Spleen (tissue), 11 donors: ENCODE data around the gene ZC3H7A. TPM values are rescaled to one million over a fixed set of nuclear protein-coding genes. Genes with fewer than 3 reads are reported as not detected.

ENCODE experiments used
- DNase-seq: peaks from one replicate; pipeline ENCODE4 v3.0.0-alpha.2; 2020
- H3K27ac ChIP-seq, 8 donors: fragments of 200-600 bp; sonication (generic) in 7 of 8; 1 replicate in 4 of 8; 2 replicates in 4 of 8; pipeline versions ENCODE4 v1.5.0 to v1.8.0; 2016 to 2021; ENCODE audit warnings: inconsistent platforms in 4 of 8, mild to moderate bottlenecking in 4 of 8, moderate library complexity in 1 of 8
- H3K27me3 ChIP-seq, 7 donors: fragments of 200-600 bp; sonication (generic) in 6 of 7; replicated peaks in 1 of 7; 1 replicate in 4 of 7; 2 replicates in 3 of 7; pipeline versions ENCODE4 v1.5.0 to v1.8.0; 2016 to 2021; ENCODE audit warnings: inconsistent platforms in 3 of 7, mild to moderate bottlenecking in 1 of 7
- H3K36me3 ChIP-seq, 6 donors: fragments of 200-600 bp; sonication (generic) in 5 of 6; 1 replicate in 4 of 6; 2 replicates in 2 of 6; pipeline versions ENCODE4 v1.5.0 to v1.8.0; 2016 to 2021; ENCODE audit warnings: inconsistent platforms in 2 of 6
- H3K4me1 ChIP-seq, 6 donors: fragments of 200-600 bp; sonication (generic) in 5 of 6; 1 replicate in 3 of 6; 2 replicates in 3 of 6; pipeline versions ENCODE4 v1.5.0 to v1.8.0; 2016 to 2021; ENCODE audit warnings: inconsistent platforms in 3 of 6
- H3K4me3 ChIP-seq, 8 donors: fragments of 200-600 bp; sonication (generic) in 7 of 8; 1 replicate in 4 of 8; 2 replicates in 4 of 8; pipeline versions ENCODE4 v1.5.0 to v1.8.0; 2016 to 2021; ENCODE audit warnings: inconsistent platforms in 4 of 8, mild to moderate bottlenecking in 4 of 8, moderate library complexity in 2 of 8
- H3K9me3 ChIP-seq, 8 donors: fragments of 200-600 bp; sonication (generic) in 7 of 8; 1 replicate in 4 of 8; 2 replicates in 4 of 8; pipeline versions ENCODE4 v1.5.0 to v1.8.0; 2016 to 2021; ENCODE audit warnings: inconsistent platforms in 4 of 8
- CTCF ChIP-seq, 11 experiments: fragments of 200-600 bp in 7 of 11; fragments of 450-650 bp in 4 of 11; sonication (generic) in 4 of 11; IDR thresholded peaks in 8 of 11; conservative IDR thresholded peaks in 3 of 11; 1 replicate in 7 of 11; 2 replicates in 4 of 11; pipeline versions ENCODE4 v1.4.0 to v1.8.0; 2016 to 2021; ENCODE audit warnings: antibody characterized with exemption in 11 of 11, inconsistent platforms in 4 of 11, mild to moderate bottlenecking in 1 of 11
- POLR2A ChIP-seq, 3 donors: fragments of 450-650 bp; IDR thresholded peaks; one replicate each; pipeline ENCODE4 v1.5.1; 2017; ENCODE audit warnings: antibody characterized with exemption in 3 of 3, mild to moderate bottlenecking in 1 of 3
- POLR2AphosphoS5 ChIP-seq, 3 donors: sonication (generic); formaldehyde crosslinking; IDR thresholded peaks; one replicate each; pipeline ENCODE4 v1.5.1; 2017; ENCODE audit warnings: antibody characterized with exemption in 3 of 3
- WGBS, 5 donors: extraction: QIAGEN DNeasy Blood & Tissue Kit in 3 of 5; methylation state at CpG; one replicate each; pipeline versions ENCODE4 v1.1.5 to v1.1.7; 2013 to 2018; 5-methylcytosine and 5-hydroxymethylcytosine counted together
- intact Hi-C: fragments of 100-400 bp; cut with DNase I; formaldehyde crosslinking; loops from one replicate; pipeline ENCODE4 v1.15.0; 2023; ENCODE audit warnings: low total_unique reads
- polyA plus RNA-seq, 3 donors: library from polyadenylated mRNA; stranded (reverse); fragments of 200-250 nt; gene quantifications; one replicate each; pipeline ENCODE4 v1.2.1, GENCODE V29; 2013
- total RNA-seq, 7 donors: library from RNA; depleted of rRNA in 3 of 7; stranded (reverse); fragments of >200 nt in 3 of 7; fragmentation: NEBNext Ultra II Directional in 4 of 7; extraction: Animal tissue kit (Norgen Biotek cat#: 25700) in 4 of 7; gene quantifications; one replicate each; pipeline versions ENCODE4 v1.1.0 to v1.2.1, GENCODE V29; 2016 to 2021
- donor health status: healthy with polysubstance abuse.
- donor health status: DM: no; HTN: no; CAD: no; lungs with moderate emphysema.
- donor health status: DM: no; HTN: no; CAD: no.
- donor health status: Bipolar disorder and iron deficiency.
- donor health status: healthy.
- donor health status: DM: no; HTN: no; CAD: no.
- donor health status: DM: yes; HTN: yes; CAD: no.

Gene ZC3H7A
- total and polyA plus RNA-seq, 10 donors: 28.7 to 118 (median 80.9) TPM

GRCh38 chr16:11736903-11737302 lies 60.2 kb downstream of the ZC3H7A start:
- 87 to 93% (median 92%) methylated on average over 6 of the region's 6 CpGs for WGBS, 5 donors
- no peak for TF ChIP-seq CTCF (IDR thresholded peaks at IDR 0.05 in 8 of 11, conservative IDR thresholded peaks at IDR 0.05 in 3 of 11)
- no peak overlapping the region for H3K4me3 ChIP-seq
- no peak for DNase-seq
- H3K27ac ChIP-seq: no peak overlapping the region
- peaks cover 21 to 94% (median 50%) of the 10 kb centered on the region in 6 donors for H3K4me1 ChIP-seq
- peaks cover 0 to 57% (median 39%) of the 10 kb centered on the region in 6 donors for H3K36me3 ChIP-seq
- intact Hi-C loops: no loop called here
- H3K27me3 ChIP-seq: no peaks in the 10 kb centered on the region
- H3K9me3 ChIP-seq: no peaks in the 10 kb centered on the region

- TF ChIP-seq CTCF (IDR thresholded peaks at IDR 0.05 in 8 of 11, conservative IDR thresholded peaks at IDR 0.05 in 3 of 11) (no peak), POLR2AphosphoS5 (IDR thresholded peaks at IDR 0.05) (no peak), POLR2A (IDR thresholded peaks at IDR 0.05) (no peak)
- Histone ChIP-seq H3K36me3 (peaks cover 0 to 68% (median 49%) of the 10 kb centered on the region in 6 donors), H3K9me3 (no peaks in the 10 kb centered on the region), H3K27me3 (no peaks in the 10 kb centered on the region), H3K4me1 (peaks cover 17 to 88% (median 41%) of the 10 kb centered on the region in 6 donors), H3K27ac (no peak overlapping the region), H3K4me3 (no peak overlapping the region)
- intact Hi-C loops: no loop called here
- 86 to 93% (median 90%) methylated on average over 8 of the region's 8 CpGs for WGBS, 5 donors
- no peak for DNase-seq
These were observed 61.3 kb downstream of the ZC3H7A start for GRCh38 chr16:11735787-11736186.

- TF ChIP-seq POLR2A (IDR thresholded peaks at IDR 0.05): no peak
- TF ChIP-seq CTCF (IDR thresholded peaks at IDR 0.05 in 8 of 11, conservative IDR thresholded peaks at IDR 0.05 in 3 of 11): no peak
- no peak for TF ChIP-seq POLR2AphosphoS5 (IDR thresholded peaks at IDR 0.05)
- H3K27me3 ChIP-seq: no peaks in the 10 kb centered on the region
- no peaks in the 10 kb centered on the region for H3K9me3 ChIP-seq
- intact Hi-C loops: no loop called here
- peaks cover 0 to 79% (median 57%) of the 10 kb centered on the region in 6 donors for H3K36me3 ChIP-seq
- WGBS, 5 donors: 76 to 85% (median 79%) methylated on average over 6 of the region's 6 CpGs
- peaks cover 13 to 87% (median 30%) of the 10 kb centered on the region in 6 donors for H3K4me1 ChIP-seq
- H3K27ac ChIP-seq: peak overlapping the region in 3 of 8 donors; percentile 4 to 39 (median 34)
- no peak overlapping the region for H3K4me3 ChIP-seq
- DNase-seq: no peak
These were observed 62.4 kb downstream of the ZC3H7A start for GRCh38 chr16:11734653-11735043.

- Histone ChIP-seq H3K36me3 (peaks cover 0 to 84% (median 60%) of the 10 kb centered on the region in 6 donors), H3K9me3 (no peaks in the 10 kb centered on the region)
- TF ChIP-seq POLR2AphosphoS5 (IDR thresholded peaks at IDR 0.05): no peak
- TF ChIP-seq POLR2A (IDR thresholded peaks at IDR 0.05): no peak
- no peak for TF ChIP-seq CTCF (IDR thresholded peaks at IDR 0.05 in 8 of 11, conservative IDR thresholded peaks at IDR 0.05 in 3 of 11)
These were observed 62.9 kb downstream of the ZC3H7A start for GRCh38 chr16:11734025-11734652.

More at GRCh38 chr16:11734025-11734652, 62.9 kb downstream of the ZC3H7A start:
- DNase-seq: no peak
- intact Hi-C loops: no loop called here
- 54 to 73% (median 65%) methylated on average over 3 of the region's 3 CpGs for WGBS, 5 donors
- H3K27me3 ChIP-seq: no peaks in the 10 kb centered on the region
- H3K4me3 ChIP-seq: no peak overlapping the region
- peak overlapping the region in 3 of 8 donors; percentile 4 to 39 (median 34) for H3K27ac ChIP-seq
- H3K4me1 ChIP-seq: peaks cover 11 to 87% (median 25%) of the 10 kb centered on the region in 6 donors
